Lung (tissue), 16 donors: ENCODE measurements around the gene MCIDAS. TPM values are rescaled to one million over a fixed set of nuclear protein-coding genes. Genes with fewer than 3 reads are reported as not detected.

ENCODE experiments used
- ATAC-seq: fragments of 200-7000 bp; cut with Tn5 transposase; one replicate; pipeline ENCODE4 v1.9.1; 2020; ENCODE audit warnings: moderate number of reproducible peaks; ENCODE audit not compliant: insufficient read depth, low FRiP score
- DNase-seq, 3 donors: peaks; one replicate each; pipeline ENCODE4 v3.0.0-alpha.2; 2013 to 2017
- H3K27ac ChIP-seq, 2 donors: one replicate each; pipeline ENCODE4 v1.5.1; 2013; ENCODE audit warnings: mild to moderate bottlenecking in 2 of 2, moderate library complexity in 2 of 2, control low read depth in 1 of 2, inconsistent platforms in 1 of 2, low read depth in 1 of 2, low read length in 1 of 2
- H3K27me3 ChIP-seq, 3 donors: one replicate each; pipeline ENCODE4 v1.5.1; 2013; ENCODE audit warnings: low read length in 2 of 3; ENCODE audit not compliant: control insufficient read depth in 3 of 3, insufficient read depth in 3 of 3
- H3K36me3 ChIP-seq, 4 donors: one replicate each; pipeline ENCODE4 v1.5.1; 2013; ENCODE audit warnings: low read length in 4 of 4, mild to moderate bottlenecking in 1 of 4, moderate library complexity in 1 of 4; ENCODE audit not compliant: control insufficient read depth in 4 of 4, insufficient read depth in 4 of 4
- H3K4me1 ChIP-seq, 5 donors: one replicate each; pipeline ENCODE4 v1.5.1; 2013; ENCODE audit warnings: low read length in 5 of 5, mild to moderate bottlenecking in 2 of 5, moderate library complexity in 1 of 5; ENCODE audit not compliant: control insufficient read depth in 5 of 5, insufficient read depth in 5 of 5
- H3K4me3 ChIP-seq: one replicate; pipeline ENCODE4 v1.5.1; 2013; ENCODE audit warnings: mild to moderate bottlenecking, control low read depth, moderate library complexity
- H3K9ac ChIP-seq, 2 donors: one replicate each; pipeline ENCODE4 v1.5.1; 2013; ENCODE audit warnings: low read length in 2 of 2, control low read depth in 1 of 2; ENCODE audit not compliant: insufficient read depth in 1 of 2
- H3K9me3 ChIP-seq, 4 donors: one replicate each; pipeline ENCODE4 v1.5.1; 2013; ENCODE audit warnings: low read length in 3 of 4, mild to moderate bottlenecking in 1 of 4, moderate library complexity in 1 of 4; ENCODE audit not compliant: control insufficient read depth in 4 of 4, insufficient read depth in 3 of 4
- CTCF ChIP-seq: IDR thresholded peaks from 2 replicates; pipeline ENCODE4 v1.5.1; 2012; ENCODE audit warnings: mild to moderate bottlenecking; ENCODE audit errors: control extremely low read depth, extremely low read depth
- WGBS, 2 donors: extraction: QIAGEN DNeasy Blood & Tissue Kit; methylation state at CpG; one replicate each; pipeline ENCODE4 v1.1.7; 2013; 5-methylcytosine and 5-hydroxymethylcytosine counted together
- long read RNA-seq, 5 donors: transcript quantifications; one replicate each; lab custom pipeline, GENCODE V29; 2026
- polyA plus RNA-seq, 2 donors: library from polyadenylated mRNA; stranded (reverse); fragments of 200-250 nt; gene quantifications; one replicate each; pipeline ENCODE4 v1.2.1, GENCODE V29; 2013
- total RNA-seq, 2 donors: library from RNA; depleted of rRNA in 1 of 2; stranded (reverse); fragments of >200 nt in 1 of 2; gene quantifications; one replicate each; pipeline ENCODE4 v1.2.1, GENCODE V29; 2014 to 2021
- donor health status: control.
- donor health status: control.
- donor health status: Bipolar disorder and iron deficiency.
- donor health status: healthy.
- donor health status: DM: yes; HTN: yes; CAD: no.

Gene MCIDAS
- total RNA-seq (1 to 10 TPM in 1 of 2 donors, under 1 TPM in 1; 0.31 to 1.7 TPM), polyA plus RNA-seq (under 1 TPM; 0.23 to 0.93 TPM)
- long read RNA-seq, donor 1, partial matches to known transcripts: 0 of 2 reads
- long read RNA-seq, donor 1, other reads (novel, unspliced or antisense): 0 of 2 reads
- long read RNA-seq, donor 2: 0 reads
- long read RNA-seq, donor 3: 0 reads
- long read RNA-seq, donor 4: 0 reads
- long read RNA-seq, donor 5: 0 reads

- no peaks in the 10 kb centered on the region for H3K36me3 ChIP-seq
- peaks cover 0 to 16% (median 0%) of the 10 kb centered on the region in 4 donors for H3K9me3 ChIP-seq
- no peak within 1 kb of the TSS for H3K9ac ChIP-seq
- ATAC-seq: peak; percentile 35
- no peak for TF ChIP-seq CTCF
- no peak within 1 kb of the TSS for H3K27ac ChIP-seq
- DNase-seq: peak in 2 of 3 donors; percentile 56 to 59
- 2% methylated on average over 57 to 80 of the region's 80 CpGs for WGBS, 2 donors
- peaks cover 0 to 37% (median 3%) of the 10 kb centered on the region in 5 donors for H3K4me1 ChIP-seq
- H3K4me3 ChIP-seq: peak within 1 kb of the TSS; percentile 1
- peaks cover 11 to 90% (median 89%) of the 10 kb centered on the region in 3 donors for H3K27me3 ChIP-seq
These were observed at the start of gene MCIDAS for GRCh38 chr5:55226934-55227663. MCIDAS (minus strand) TSS chr5:55227315; CDS start chr5:55227138, 177 bp downstream.

GRCh38 chr5:55276771-55277170 is 49.7 kb upstream of the MCIDAS start:
- Histone ChIP-seq H3K36me3 (peaks cover 14 to 38% (median 29%) of the 10 kb centered on the region in 4 donors), H3K27ac (no peak overlapping the region), H3K27me3 (no peaks in the 10 kb centered on the region), H3K9ac (no peak overlapping the region), H3K4me3 (no peak overlapping the region), H3K9me3 (no peaks in the 10 kb centered on the region), H3K4me1 (no peaks in the 10 kb centered on the region)
- no peak for TF ChIP-seq CTCF
- WGBS, 2 donors: 88 to 100% methylated on average over 1 of the region's 1 CpG
- ATAC-seq (no peak), DNase-seq (no peak)

- no peak overlapping the region for H3K27ac ChIP-seq
- H3K4me3 ChIP-seq: no peak overlapping the region
- DNase-seq (no peak), ATAC-seq (no peak)
- H3K27me3 ChIP-seq: no peaks in the 10 kb centered on the region
- H3K4me1 ChIP-seq: no peaks in the 10 kb centered on the region
- WGBS, 2 donors: 95 to 97% methylated on average over 3 of the region's 3 CpGs
- H3K9ac ChIP-seq: no peak overlapping the region
- no peak for TF ChIP-seq CTCF
- H3K36me3 ChIP-seq: peaks cover 10 to 40% (median 31%) of the 10 kb centered on the region in 4 donors
- no peaks in the 10 kb centered on the region for H3K9me3 ChIP-seq
These were observed 31.2 kb upstream of the MCIDAS start for GRCh38 chr5:55258339-55258738.
